Endothelial cell of umbilical vein (primary cell): ENCODE measurements around the gene AHRR. TPM values are rescaled to one million over a fixed set of nuclear protein-coding genes. Genes with fewer than 3 reads are reported as not detected.

ENCODE experiments used
- BruUV-seq: library from RNA; stranded (reverse); fragments of 400-500 nt; replicated peaks from 2 replicates; lab custom pipeline; 2021; lab: Mats Ljungman, UMichigan
- CTCF ChIA-PET: fragments of 300-600, 350-600 bp; sonication (Branson Sonifier 250); formaldehyde crosslinking; loops from one replicate; lab custom pipeline; 2021; ENCODE audit warnings: antibody characterized with exemption, inconsistent platforms; lab: Charles Lee
- POLR2A ChIA-PET: fragments of 300-600, 350-600 bp; sonication (Branson Sonifier 250); formaldehyde crosslinking; loops from one replicate; lab custom pipeline; 2021; ENCODE audit warnings: antibody characterized with exemption, inconsistent platforms; lab: Charles Lee
- DNase-seq: peaks from one replicate; pipeline ENCODE4 v3.0.0-alpha.2; 2011; ENCODE audit warnings: low read depth, low spot score
- FAIRE-seq: peaks from 2 replicates; lab custom pipeline; 2011; peaks lifted over from hg19 to GRCh38; lab: Jason Lieb, UNC
- H2AFZ ChIP-seq: 2 replicates; pipeline ENCODE4 v1.6.0; 2012; ENCODE audit warnings: low read depth, low read length, control low read depth, inconsistent platforms
- H3K27ac ChIP-seq: 2 replicates; pipeline ENCODE4 v1.5.1; 2011; ENCODE audit warnings: low read depth, mild to moderate bottlenecking, control low read depth, low read length, moderate library complexity; ENCODE audit not compliant: insufficient read depth
- H3K27me3 ChIP-seq, 2 experiments: 2 replicates each; pipeline versions ENCODE4 v1.6.0 to v1.6.1; 2011; ENCODE audit warnings: low read length in 2 of 2, mixed read lengths in 1 of 2; ENCODE audit not compliant: control insufficient read depth in 2 of 2, insufficient read depth in 2 of 2
- H3K36me3 ChIP-seq, 2 experiments: 2 replicates in 1 of 2; 3 replicates in 1 of 2; pipeline ENCODE4 v1.5.1; 2011; ENCODE audit warnings: low read length in 2 of 2, mild to moderate bottlenecking in 1 of 2, moderate library complexity in 1 of 2; ENCODE audit not compliant: control insufficient read depth in 2 of 2, insufficient read depth in 2 of 2; ENCODE audit errors: extremely low read depth in 1 of 2
- H3K4me1 ChIP-seq: 3 replicates; pipeline ENCODE4 v1.5.1; 2011; ENCODE audit warnings: mild to moderate bottlenecking, low read length; ENCODE audit not compliant: control insufficient read depth, insufficient read depth; ENCODE audit errors: extremely low read depth
- H3K4me2 ChIP-seq: 2 replicates; pipeline ENCODE4 v1.6.1; 2011; ENCODE audit warnings: low read length, control low read depth, mixed read lengths; ENCODE audit not compliant: insufficient read depth
- H3K4me3 ChIP-seq, 3 experiments: fragments of 200-600 bp in 1 of 3; sonication (generic), shearing (Covaris generic) in 1 of 3; replicated peaks in 1 of 3; 2 replicates each; pipeline ENCODE4 v1.5.1; 2011 to 2016; ENCODE audit warnings: control low read depth in 3 of 3, low read length in 3 of 3, mild to moderate bottlenecking in 2 of 3, inconsistent platforms in 1 of 3, low read depth in 1 of 3, moderate library complexity in 1 of 3; ENCODE audit not compliant: insufficient read depth in 1 of 3
- H3K79me2 ChIP-seq: 2 replicates; pipeline ENCODE4 v1.6.0; 2012; ENCODE audit warnings: low read length, inconsistent platforms; ENCODE audit not compliant: control insufficient read depth, insufficient read depth
- H3K9ac ChIP-seq: replicated peaks from 2 replicates; pipeline ENCODE3; 2011; ENCODE audit warnings: low read length, control low read depth; ENCODE audit not compliant: insufficient read depth; ENCODE audit errors: extremely low read depth
- H3K9me1 ChIP-seq: replicated peaks from 3 replicates; pipeline ENCODE4 v1.6.0; 2011; ENCODE audit warnings: mild to moderate bottlenecking, low read length; ENCODE audit not compliant: control insufficient read depth, insufficient read depth; ENCODE audit errors: extremely low read depth
- H3K9me3 ChIP-seq: replicated peaks from 2 replicates; pipeline ENCODE4 v1.5.1; 2012; ENCODE audit warnings: low read length, inconsistent platforms; ENCODE audit not compliant: control insufficient read depth, insufficient read depth
- H4K20me1 ChIP-seq: replicated peaks from 2 replicates; pipeline ENCODE3; 2011; ENCODE audit warnings: mild to moderate bottlenecking, low read length; ENCODE audit not compliant: control insufficient read depth, insufficient read depth; ENCODE audit errors: extremely low read depth
- EZH2 ChIP-seq: IDR thresholded peaks from 2 replicates; pipeline ENCODE4 v1.6.1; 2012; ENCODE audit warnings: borderline replicate concordance, low read depth, mild to moderate bottlenecking, moderate library complexity, low read length, inconsistent platforms; ENCODE audit not compliant: severe bottlenecking
- FOS ChIP-seq: IDR thresholded peaks from 2 replicates; pipeline ENCODE4 v1.6.1; 2011; ENCODE audit warnings: mild to moderate bottlenecking, low read length, moderate library complexity, borderline replicate concordance; ENCODE audit not compliant: insufficient read depth
- GATA2 ChIP-seq: IDR thresholded peaks from 2 replicates; pipeline ENCODE4 v1.7.0; 2011; ENCODE audit warnings: low read depth, mild to moderate bottlenecking, moderate library complexity, mixed read lengths, low read length; ENCODE audit not compliant: insufficient read length, insufficient read depth
- JUN ChIP-seq: IDR thresholded peaks from 2 replicates; pipeline ENCODE4 v1.6.1; 2011; ENCODE audit warnings: borderline replicate concordance, low read depth; ENCODE audit not compliant: insufficient read length, insufficient read depth
- MYC ChIP-seq: IDR thresholded peaks from one replicate; pipeline ENCODE4 v1.6.1; 2011; ENCODE audit warnings: mild to moderate bottlenecking, low read depth, low read length
- POLR2A ChIP-seq: IDR thresholded peaks from 2 replicates; pipeline ENCODE4 v1.6.1; 2012; ENCODE audit warnings: low read depth, mild to moderate bottlenecking, control low read depth, low read length
- POLR2AphosphoS5 ChIP-seq: IDR thresholded peaks from 2 replicates; pipeline ENCODE4 v1.6.1; 2012; ENCODE audit warnings: low read depth, mild to moderate bottlenecking, control low read depth, low read length, moderate library complexity; ENCODE audit not compliant: insufficient read depth
- dilution Hi-C: fragments of 300-500 bp; cut with MboI; formaldehyde crosslinking; loops from one replicate; pipeline ENCODE4 v1.15.0; 2019; ENCODE audit warnings: low sequenced_read_pairs; ENCODE audit not compliant: extremely low pct_ligation_motif_present
- intact Hi-C: fragments of 100-400 bp; cut with micrococcal nuclease; formaldehyde crosslinking; loops from one replicate; pipeline ENCODE4 v1.10.0; 2022
- polyA plus RNA-seq, 4 experiments: library from polyadenylated mRNA; depleted of rRNA in 3 of 4; stranded (reverse) in 3 of 4; unstranded in 1 of 4; fragments of >200 nt; gene quantifications; 2 replicates each; pipeline versions ENCODE4 v1.2.1 to v1.2.3, GENCODE V29; 2011 to 2012; ENCODE audit warnings: missing spikeins in 1 of 4
- total RNA-seq: library from RNA; stranded (reverse); gene quantifications from 2 replicates; pipeline ENCODE4 v1.2.3, GENCODE V29; 2021
- TF ChIP-seq, protein P1 (sequence below): IDR thresholded peaks from 2 replicates; pipeline ENCODE4 v1.6.1; 2011; ENCODE audit not compliant: insufficient read depth, insufficient read length
- TF ChIP-seq, protein P2 (sequence below), 2 donors: IDR thresholded peaks; 1 replicate in 1 of 2; 2 replicates in 1 of 2; pipeline ENCODE4 v1.5.1; 2011; ENCODE audit warnings: low read length in 2 of 2, mild to moderate bottlenecking in 2 of 2, moderate library complexity in 2 of 2, control low read depth in 1 of 2, inconsistent platforms in 1 of 2, low read depth in 1 of 2; ENCODE audit not compliant: insufficient read depth in 1 of 2; ENCODE audit errors: extremely low read depth in 1 of 2

The AHRR gene
- total and polyA plus RNA-seq, 2 donors (not counting 3 experiments of a cell fraction or from before 2014, with no cell fraction given), result 3.1 to 7.3 TPM

DNA sequence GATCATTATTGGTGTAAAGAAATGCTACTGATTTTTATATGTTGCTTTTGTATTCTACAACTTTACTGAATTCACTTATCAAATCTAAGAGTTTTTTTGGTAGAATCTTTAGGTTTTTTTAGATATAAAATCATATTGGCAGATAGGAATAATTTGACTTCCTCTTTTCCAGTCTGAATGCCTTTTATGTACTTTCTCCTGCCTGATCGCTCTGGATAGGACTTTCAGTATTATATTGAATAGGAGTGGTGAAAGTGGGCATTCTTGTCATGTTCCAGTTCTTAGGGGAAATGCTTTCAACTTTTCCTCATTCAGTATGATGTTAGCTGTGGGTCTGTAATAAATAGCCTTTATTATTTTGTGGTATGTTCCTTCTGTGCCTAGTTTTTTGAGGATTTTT is 8.3 kb downstream of the AHRR start:
- H3K4me1 ChIP-seq, result no peaks in the 10 kb centered on the region
- POLR2A ChIA-PET, result no interaction called here
- H3K4me2 ChIP-seq, result no peak overlapping the region
- no peaks in the 10 kb centered on the region for H3K9me1 ChIP-seq
- no peak overlapping the region for H3K9ac ChIP-seq
- H3K27ac ChIP-seq, result no peak overlapping the region
- intact Hi-C loops, result no loop called here
- dilution Hi-C loops, result no loop called here
- H3K79me2 ChIP-seq, result peaks cover 17% of the 10 kb centered on the region
- no peaks in the 10 kb centered on the region for H3K9me3 ChIP-seq
- no peak overlapping the region for H2AFZ ChIP-seq
- H4K20me1 ChIP-seq, result no peaks in the 10 kb centered on the region
- no peaks in the 10 kb centered on the region for H3K27me3 ChIP-seq
- DNase-seq (no peak), FAIRE-seq (no peak)
- BruUV-seq, result no TSS peak
- no peak for TF ChIP-seq MYC
- TF ChIP-seq, protein P1, sequence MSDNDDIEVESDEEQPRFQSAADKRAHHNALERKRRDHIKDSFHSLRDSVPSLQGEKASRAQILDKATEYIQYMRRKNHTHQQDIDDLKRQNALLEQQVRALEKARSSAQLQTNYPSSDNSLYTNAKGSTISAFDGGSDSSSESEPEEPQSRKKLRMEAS, result no peak
- TF ChIP-seq, protein P2, sequence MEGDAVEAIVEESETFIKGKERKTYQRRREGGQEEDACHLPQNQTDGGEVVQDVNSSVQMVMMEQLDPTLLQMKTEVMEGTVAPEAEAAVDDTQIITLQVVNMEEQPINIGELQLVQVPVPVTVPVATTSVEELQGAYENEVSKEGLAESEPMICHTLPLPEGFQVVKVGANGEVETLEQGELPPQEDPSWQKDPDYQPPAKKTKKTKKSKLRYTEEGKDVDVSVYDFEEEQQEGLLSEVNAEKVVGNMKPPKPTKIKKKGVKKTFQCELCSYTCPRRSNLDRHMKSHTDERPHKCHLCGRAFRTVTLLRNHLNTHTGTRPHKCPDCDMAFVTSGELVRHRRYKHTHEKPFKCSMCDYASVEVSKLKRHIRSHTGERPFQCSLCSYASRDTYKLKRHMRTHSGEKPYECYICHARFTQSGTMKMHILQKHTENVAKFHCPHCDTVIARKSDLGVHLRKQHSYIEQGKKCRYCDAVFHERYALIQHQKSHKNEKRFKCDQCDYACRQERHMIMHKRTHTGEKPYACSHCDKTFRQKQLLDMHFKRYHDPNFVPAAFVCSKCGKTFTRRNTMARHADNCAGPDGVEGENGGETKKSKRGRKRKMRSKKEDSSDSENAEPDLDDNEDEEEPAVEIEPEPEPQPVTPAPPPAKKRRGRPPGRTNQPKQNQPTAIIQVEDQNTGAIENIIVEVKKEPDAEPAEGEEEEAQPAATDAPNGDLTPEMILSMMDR (IDR thresholded peaks at IDR 0.05; ENCODE audit: extremely low read depth in 1 of 2, insufficient read depth in 1 of 2, low read depth in 1 of 2, low read length in 2 of 2), result no peak
- TF ChIP-seq POLR2A, result no peak
- no peak for TF ChIP-seq JUN
- no peak for TF ChIP-seq GATA2
- no peak for TF ChIP-seq EZH2
- TF ChIP-seq FOS, result no peak
- no peak for TF ChIP-seq POLR2AphosphoS5
- no peak overlapping the region for H3K4me3 ChIP-seq
- no peaks in the 10 kb centered on the region for H3K36me3 ChIP-seq
- CTCF ChIA-PET, result interaction anchor here (1.5 kb wide), 1 partner anchor 8 kb away, joined by 6 read pairs; no protein-coding TSS in a partner anchor
